ENCODE results near the gene BRK1. TPM values are rescaled to one million over a fixed set of nuclear protein-coding genes. Genes with fewer than 3 reads are reported as not detected.

BRK1 gene
- total RNA-seq, 4 donors from 2014 or later, result 68.2 to 86.8 (median 69.3) TPM

- Histone ChIP-seq H3K27ac (no peak overlapping the region), H3K27me3 (no peaks in the 10 kb centered on the region), H3K4me3 (no peak overlapping the region), H3K4me1 (no peaks in the 10 kb centered on the region), H3K9me3 (no peaks in the 10 kb centered on the region), H3K36me3 (no peaks in the 10 kb centered on the region)
- intact Hi-C loops (cut with DNase I; ENCODE audit: low total_unique reads) (no loop called here), in situ Hi-C loops (cut with MboI; ENCODE audit: low sequenced_read_pairs in 4 of 4) (no loop called here)
- no peak for DNase-seq
- TF ChIP-seq POLR2A (IDR thresholded peaks at IDR 0.05) (no peak), CTCF (IDR thresholded peaks at IDR 0.05 in 4 of 5, conservative IDR thresholded peaks at IDR 0.05 in 1 of 5) (no peak)
- no peak for ATAC-seq
Observed at GRCh38 chr3:10106919-10107318, 8.6 kb upstream of the BRK1 start.

GRCh38 chr3:10108091-10108490 lies 7.4 kb upstream of the BRK1 start, which contains the start of gene FANCD2OS:
TSS of gene FANCD2OS (minus strand) at chr3:10108255. CDS start at chr3:10104774, 3,481 bp downstream.
- in situ Hi-C loops (cut with MboI; ENCODE audit: low sequenced_read_pairs in 4 of 4), result no loop called here
- DNase-seq, result no peak
- no peak for ATAC-seq
- Histone ChIP-seq H3K9me3 (no peaks in the 10 kb centered on the region), H3K36me3 (no peaks in the 10 kb centered on the region), H3K4me1 (no peaks in the 10 kb centered on the region), H3K27ac (no peak within 1 kb of the TSS), H3K4me3 (no peak within 1 kb of the TSS), H3K27me3 (no peaks in the 10 kb centered on the region)
- TF ChIP-seq POLR2A (IDR thresholded peaks at IDR 0.05) (no peak), CTCF (IDR thresholded peaks at IDR 0.05 in 4 of 5, conservative IDR thresholded peaks at IDR 0.05 in 1 of 5) (no peak)
- intact Hi-C loops (cut with DNase I; ENCODE audit: low total_unique reads), result no loop called here

- intact Hi-C loops (cut with DNase I; ENCODE audit: low total_unique reads), result loop anchor here (1.0 to 10.0 kb wide), 2 partner anchors 90 to 109 kb away; partner anchors contain the start of gene FANCD2
- no peak for ATAC-seq
Observed at GRCh38 chr3:10116138-10116460, 624 bp downstream of the BRK1 start.

GRCh38 chr3:10116928-10117327 lies 1.5 kb downstream of the BRK1 start:
- in situ Hi-C loops (cut with MboI; ENCODE audit: low sequenced_read_pairs in 4 of 4) (no loop called here), intact Hi-C loops (cut with DNase I; ENCODE audit: low total_unique reads) (loop anchor here (1.0 to 10.0 kb wide), 2 partner anchors 91 to 108 kb away; partner anchors contain the start of gene FANCD2)
- Histone ChIP-seq H3K4me3 (peak overlapping the region in 3 of 4 donors; percentile 79 to 92 (median 86)), H3K9me3 (no peaks in the 10 kb centered on the region), H3K4me1 (peaks cover 15 to 16% of the 10 kb centered on the region in 2 donors), H3K27ac (no peak overlapping the region), H3K36me3 (peaks cover 0 to 12% of the 10 kb centered on the region in 2 donors), H3K27me3 (no peaks in the 10 kb centered on the region)
- TF ChIP-seq CTCF (IDR thresholded peaks at IDR 0.05 in 4 of 5, conservative IDR thresholded peaks at IDR 0.05 in 1 of 5), result no peak
- TF ChIP-seq POLR2A (IDR thresholded peaks at IDR 0.05), result no peak
- no peak for ATAC-seq
- DNase-seq, result no peak

More at GRCh38 chr3:10116138-10116460, 624 bp downstream of the BRK1 start:
- Histone ChIP-seq H3K27me3 (no peaks in the 10 kb centered on the region), H3K4me1 (peaks cover 15 to 16% of the 10 kb centered on the region in 2 donors), H3K27ac (peak overlapping the region; percentile 72 to 89 (median 78)), H3K9me3 (no peaks in the 10 kb centered on the region), H3K36me3 (peaks cover 0 to 8% of the 10 kb centered on the region in 2 donors), H3K4me3 (peak overlapping the region; percentile 79 to 97 (median 89))
- no peak for TF ChIP-seq POLR2A (IDR thresholded peaks at IDR 0.05)
- TF ChIP-seq CTCF (IDR thresholded peaks at IDR 0.05 in 4 of 5, conservative IDR thresholded peaks at IDR 0.05 in 1 of 5), result no peak
- in situ Hi-C loops (cut with MboI; ENCODE audit: low sequenced_read_pairs in 4 of 4), result no loop called here
- no peak for DNase-seq

GRCh38 chr3:10119376-10119775 lies 3.9 kb downstream of the BRK1 start:
- in situ Hi-C loops (cut with MboI; ENCODE audit: low sequenced_read_pairs in 4 of 4), result no loop called here
- peaks cover 15 to 16% of the 10 kb centered on the region in 2 donors for H3K4me1 ChIP-seq
- H3K36me3 ChIP-seq, result peaks cover 0 to 17% of the 10 kb centered on the region in 2 donors
- H3K9me3 ChIP-seq, result no peaks in the 10 kb centered on the region
- TF ChIP-seq POLR2A (IDR thresholded peaks at IDR 0.05), result no peak
- TF ChIP-seq CTCF (IDR thresholded peaks at IDR 0.05 in 4 of 5, conservative IDR thresholded peaks at IDR 0.05 in 1 of 5), result no peak
- no peaks in the 10 kb centered on the region for H3K27me3 ChIP-seq
- DNase-seq (no peak), ATAC-seq (no peak)
- H3K27ac ChIP-seq, result no peak overlapping the region
- H3K4me3 ChIP-seq, result no peak overlapping the region
- intact Hi-C loops (cut with DNase I; ENCODE audit: low total_unique reads), result loop anchor here (10.0 kb wide), 1 partner anchor 105 kb away; no protein-coding TSS in a partner anchor
